ENCODE data around the gene PARP6. TPM values are rescaled to one million over a fixed set of nuclear protein-coding genes. Genes with fewer than 3 reads are reported as not detected.

The PARP6 gene
- 19.5 and 28.8 TPM in 2 replicates for total RNA-seq (2014; rRNA removed; shearing (Covaris generic))

- DNase-seq (ENCODE audit: low read depth), result peak; percentile 98
Measured at GRCh38 chr15:72272213-72272996, at the start of gene PARP6. Gene PARP6 (minus strand): TSS chr15:72272554. CDS start chr15:72267477, 5,077 bp downstream.

GRCh38 chr15:72319985-72320671, 47.8 kb upstream of the PARP6 start, which contains the start of gene CELF6:
Gene CELF6 (minus strand): TSS chr15:72320157. CDS start chr15:72319874, 283 bp downstream.
- peak; percentile 81 for DNase-seq (ENCODE audit: low read depth)

- DNase-seq (ENCODE audit: low read depth), result peak; percentile 66
Measured at GRCh38 chr15:72319360-72319984, 47.1 kb upstream of the PARP6 start.

GRCh38 chr15:72318408-72318942, 46.1 kb upstream of the PARP6 start:
- DNase-seq (ENCODE audit: low read depth), result no peak

- peak; percentile 30 for DNase-seq (ENCODE audit: low read depth)
Measured at GRCh38 chr15:72315706-72316370, 43.5 kb upstream of the PARP6 start.

- no peak for DNase-seq (ENCODE audit: low read depth)
Measured at GRCh38 chr15:72313881-72314280, 41.5 kb upstream of the PARP6 start.

GRCh38 chr15:72313448-72313840, 41.1 kb upstream of the PARP6 start:
- DNase-seq (ENCODE audit: low read depth), result no peak

GRCh38 chr15:72312605-72313447, 40.5 kb upstream of the PARP6 start:
- DNase-seq (ENCODE audit: low read depth), result peak; percentile 73

- DNase-seq (ENCODE audit: low read depth), result no peak
Measured at GRCh38 chr15:72307026-72307425, 34.7 kb upstream of the PARP6 start.

- peak; percentile 29 for DNase-seq (ENCODE audit: low read depth)
Measured at GRCh38 chr15:72306211-72306785, 33.9 kb upstream of the PARP6 start.

- no peak for DNase-seq (ENCODE audit: low read depth)
Measured at GRCh38 chr15:72304596-72304995, 32.2 kb upstream of the PARP6 start.

GRCh38 chr15:72302955-72303354, 30.6 kb upstream of the PARP6 start:
- DNase-seq (ENCODE audit: low read depth), result no peak

- DNase-seq (ENCODE audit: low read depth), result no peak
Measured at GRCh38 chr15:72289597-72290325, 17.4 kb upstream of the PARP6 start.

- no peak for DNase-seq (ENCODE audit: low read depth)
Measured at GRCh38 chr15:72288796-72289596, 16.6 kb upstream of the PARP6 start.

- peak; percentile 60 for DNase-seq (ENCODE audit: low read depth)
Measured at GRCh38 chr15:72285927-72286516, 13.7 kb upstream of the PARP6 start.

GRCh38 chr15:72285402-72285801, 13.0 kb upstream of the PARP6 start:
- no peak for DNase-seq (ENCODE audit: low read depth)

GRCh38 chr15:72284781-72285180, 12.4 kb upstream of the PARP6 start:
- peak; percentile 29 for DNase-seq (ENCODE audit: low read depth)

GRCh38 chr15:72281713-72282112, 9.4 kb upstream of the PARP6 start:
- peak; percentile 24 for DNase-seq (ENCODE audit: low read depth)
